Activated T-cell treated with anti-CD3 and anti-CD28 coated beads for 48 hours (primary cell): ENCODE measurements around the gene ARRDC4.
"Not testable (repeated sequence)": the region's sequence is repeated elsewhere in the genome, so short reads cannot be mapped to it uniquely, and the experiment has no call there.

ENCODE experiments used
- DNase-seq: peaks from one replicate; pipeline ENCODE4 v3.0.0-alpha.2; 2020; ENCODE audit warnings: low read depth

Gene ARRDC4

GRCh38 chr15:97966246-97966645 lies 5.7 kb downstream of the ARRDC4 start:
- no peak for DNase-seq

DNA sequence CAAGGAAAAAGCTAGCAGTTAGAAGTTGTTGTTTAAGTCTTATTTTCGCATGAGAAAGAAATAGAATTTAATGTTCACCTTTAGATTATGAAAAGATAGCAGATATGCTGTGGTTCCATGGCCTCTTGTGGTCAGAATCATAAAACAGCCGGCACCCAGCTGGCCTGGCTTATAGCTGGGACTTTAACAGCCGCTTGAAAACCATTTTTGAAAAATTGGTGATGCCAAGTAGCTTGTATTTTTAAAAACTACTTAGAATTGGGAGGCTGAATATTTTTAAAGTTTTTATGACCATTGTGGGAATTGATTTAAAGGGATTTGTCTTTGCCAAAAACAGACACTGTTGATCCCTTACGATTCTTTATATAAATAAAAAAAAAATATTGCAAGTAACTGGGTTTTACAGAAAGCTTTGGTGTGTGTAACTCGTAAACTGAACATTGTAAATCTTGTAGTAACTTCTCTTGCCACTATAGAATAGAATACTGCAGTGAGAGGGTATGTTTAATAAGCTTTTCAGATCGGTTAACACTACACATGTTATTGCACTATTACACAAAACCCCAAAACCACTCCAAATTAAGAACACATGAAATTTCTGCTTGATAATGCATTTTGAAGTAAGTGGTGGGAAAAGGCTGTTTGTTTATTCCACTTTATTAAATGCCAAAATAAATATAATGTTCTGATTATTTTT lies 6.6 kb downstream of the ARRDC4 start:
- no peak for DNase-seq

DNA sequence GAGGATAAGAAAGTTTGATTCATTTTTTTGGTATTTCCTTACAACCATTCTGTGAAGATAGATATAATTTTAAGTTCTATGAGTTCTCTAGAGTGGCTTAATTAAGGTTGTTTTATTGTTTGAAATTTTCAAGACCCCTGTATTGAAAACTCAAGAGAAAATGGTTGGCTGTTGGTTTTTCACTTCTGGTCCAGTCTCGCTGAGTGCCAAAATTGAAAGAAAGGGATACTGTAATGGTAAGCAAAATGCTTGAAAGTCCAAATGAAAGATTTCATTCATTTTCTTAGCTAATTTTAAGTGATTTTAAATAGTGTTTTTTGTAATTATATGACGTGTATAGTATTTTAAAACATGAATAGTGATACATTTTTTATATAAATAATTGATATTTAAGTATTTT lies 7.4 kb downstream of the ARRDC4 start:
- DNase-seq: no peak

GRCh38 chr15:97968380-97968779 lies 7.9 kb downstream of the ARRDC4 start:
- DNase-seq: no peak

DNA sequence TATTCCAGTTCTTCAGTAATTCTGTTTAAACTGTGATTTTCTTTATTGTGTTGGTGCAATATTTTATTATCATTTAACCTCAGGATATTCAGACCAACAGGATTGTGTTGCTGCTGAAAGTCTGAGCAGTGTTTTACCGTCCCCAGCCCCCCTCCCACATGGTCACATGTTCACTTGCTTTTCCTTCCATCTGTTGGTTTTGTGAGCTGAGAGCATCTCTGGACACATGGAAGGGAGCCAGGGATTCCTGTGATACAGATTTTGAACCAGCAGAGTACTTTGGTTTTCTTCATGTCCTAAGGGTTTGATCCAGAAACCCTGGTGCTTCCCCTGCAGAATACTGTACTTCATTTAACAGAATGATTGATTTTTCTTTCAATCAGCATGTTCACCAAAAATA lies 11.9 kb downstream of the ARRDC4 start:
- DNase-seq: no peak

DNA sequence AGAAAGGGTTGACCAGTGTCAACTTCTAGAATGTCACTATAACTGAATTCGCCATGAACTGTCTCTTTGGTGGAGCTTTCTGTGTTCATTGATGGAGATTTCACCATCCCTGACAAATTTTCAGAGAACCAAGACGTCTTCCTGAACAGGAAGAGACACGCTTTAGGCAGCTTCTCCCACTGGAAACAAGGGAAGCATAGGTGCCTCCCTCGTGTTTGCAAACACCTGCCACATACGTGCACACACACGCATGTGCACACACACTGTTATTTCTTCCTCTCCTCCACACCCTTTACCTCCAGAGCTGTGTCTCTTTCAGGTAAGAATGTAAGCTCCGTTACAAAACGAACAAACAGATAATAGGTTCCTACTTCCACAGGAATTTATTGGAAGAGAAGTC lies 15.6 kb downstream of the ARRDC4 start:
- DNase-seq: no peak

DNA sequence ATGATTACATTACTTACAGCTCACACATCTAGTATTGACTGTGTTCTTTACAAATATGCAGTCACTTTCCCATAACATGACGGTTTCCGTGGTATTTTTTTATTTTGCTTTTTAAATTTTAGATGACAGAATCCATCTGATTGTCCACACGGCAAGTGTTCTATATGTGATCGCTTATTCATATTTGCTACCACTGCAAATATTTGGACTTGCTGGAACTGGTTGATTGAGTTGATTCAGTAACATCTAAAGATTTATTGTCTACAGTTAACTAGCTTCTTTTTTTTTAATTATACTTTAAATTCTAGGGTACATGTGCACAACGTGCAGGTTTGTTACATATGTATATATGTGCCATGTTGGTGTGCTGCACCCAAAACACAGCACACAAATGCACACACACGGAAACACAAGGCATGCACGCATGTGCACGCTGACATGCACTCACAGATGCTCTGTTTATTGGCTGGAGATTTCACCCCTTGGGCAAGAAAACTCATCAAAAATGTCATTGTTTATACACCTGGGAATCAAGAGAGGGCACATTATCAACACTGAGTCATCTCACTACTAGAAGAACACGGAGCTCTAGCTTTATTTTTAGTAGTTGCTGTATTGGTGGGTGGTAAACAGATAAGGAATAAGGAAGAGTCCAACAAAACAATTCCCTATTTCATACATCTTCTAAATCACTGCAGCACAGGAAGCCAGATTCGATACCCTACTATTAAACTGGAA lies 16.4 kb downstream of the ARRDC4 start:
- DNase-seq: no peak

- no peak for DNase-seq
Measured at GRCh38 chr15:97977734-97978133, 17.2 kb downstream of the ARRDC4 start.

DNA sequence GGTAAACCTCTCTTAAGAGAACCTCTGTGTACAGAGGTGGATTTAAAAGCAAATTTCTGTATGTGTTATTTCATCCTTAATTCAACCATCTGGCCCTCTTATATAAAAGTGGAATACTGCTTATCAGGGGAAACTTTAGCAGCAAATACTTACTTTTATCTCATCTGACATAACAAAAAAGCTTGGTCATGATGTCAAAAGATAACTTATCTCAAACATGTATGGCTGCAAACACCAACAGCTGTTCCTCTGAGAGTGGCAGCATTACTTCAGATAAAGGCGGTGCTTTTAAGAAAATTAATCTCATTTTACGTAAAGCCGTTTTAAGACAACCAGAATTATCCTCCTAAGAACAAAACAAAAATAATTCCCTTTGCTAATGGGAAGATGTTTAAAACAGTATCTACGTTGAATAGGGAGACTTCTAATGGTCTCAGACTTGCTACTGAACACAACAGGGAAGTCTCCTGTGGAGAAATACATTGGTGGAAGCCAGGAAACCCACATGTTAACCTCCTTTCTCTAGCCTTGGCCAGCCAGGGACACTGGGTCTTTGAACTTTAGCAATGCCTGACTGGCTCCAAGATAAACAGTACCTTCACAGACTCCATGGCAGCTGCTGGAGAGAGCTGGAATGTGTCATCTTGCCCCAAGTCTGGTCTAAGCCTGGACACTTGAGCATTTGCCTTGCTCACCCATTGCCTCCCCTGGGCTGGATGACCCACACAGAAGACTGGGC lies 18.1 kb downstream of the ARRDC4 start:
- no peak for DNase-seq

DNA sequence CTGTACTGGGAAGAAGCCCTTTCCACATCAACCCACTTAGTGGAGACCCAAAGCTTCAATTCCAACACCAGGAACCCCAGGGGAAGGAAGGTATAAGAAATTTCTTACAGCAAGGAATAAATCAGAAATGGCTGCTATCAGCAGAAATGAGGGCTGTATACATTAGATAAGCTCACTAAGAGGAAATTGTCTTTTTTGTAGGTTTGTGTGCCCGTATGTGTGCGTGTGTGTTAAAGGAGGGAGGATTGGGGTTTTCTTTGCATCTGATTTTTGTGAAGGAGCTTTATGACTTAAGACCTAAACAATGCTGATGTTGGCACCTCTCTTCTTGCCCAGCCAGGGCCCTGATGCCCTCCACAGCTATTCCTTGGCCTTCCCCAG lies 18.6 kb downstream of the ARRDC4 start:
- DNase-seq: no peak

DNA sequence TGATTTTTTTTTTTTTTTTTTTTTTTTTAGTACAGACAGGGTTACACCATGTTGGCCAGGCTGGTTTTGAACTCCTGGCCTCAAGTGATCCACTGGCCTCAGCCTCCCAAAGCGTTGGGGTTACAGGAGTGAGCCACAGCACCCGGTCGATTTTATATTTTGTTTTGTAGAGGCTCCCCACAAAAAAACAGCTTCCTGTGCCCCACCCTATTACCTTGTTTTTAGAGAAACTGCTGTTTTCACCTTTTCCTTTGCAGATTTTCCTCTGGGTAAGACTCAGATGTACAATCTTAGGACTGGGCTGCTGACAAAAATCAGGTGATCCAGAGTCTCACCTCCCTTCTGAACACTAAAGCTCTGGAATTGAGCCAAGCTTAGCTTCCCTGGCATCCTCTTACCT lies 20.6 kb downstream of the ARRDC4 start:
- DNase-seq: no peak

DNA sequence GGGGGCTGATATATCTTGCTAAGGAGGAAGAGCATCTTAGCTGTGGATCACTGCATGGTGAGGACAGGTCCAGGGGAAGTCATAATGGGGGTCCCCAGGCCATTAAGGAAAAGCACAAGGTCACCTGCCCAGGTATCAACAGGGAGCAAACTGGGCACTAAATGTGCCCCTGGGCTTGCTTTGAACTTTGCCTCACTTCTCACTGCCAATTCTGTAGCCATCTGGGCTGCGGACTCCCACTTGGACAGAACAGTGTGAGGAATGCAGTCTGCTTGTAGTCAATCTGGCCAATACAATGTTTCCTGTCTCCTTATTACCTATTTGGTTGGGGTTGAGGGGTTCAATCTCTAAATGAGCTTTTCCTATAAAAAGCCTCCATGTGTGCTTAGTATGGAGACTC lies 21.3 kb downstream of the ARRDC4 start:
- no peak for DNase-seq

- DNase-seq: no peak
Measured at GRCh38 chr15:97984157-97984556, 23.7 kb downstream of the ARRDC4 start.

DNA sequence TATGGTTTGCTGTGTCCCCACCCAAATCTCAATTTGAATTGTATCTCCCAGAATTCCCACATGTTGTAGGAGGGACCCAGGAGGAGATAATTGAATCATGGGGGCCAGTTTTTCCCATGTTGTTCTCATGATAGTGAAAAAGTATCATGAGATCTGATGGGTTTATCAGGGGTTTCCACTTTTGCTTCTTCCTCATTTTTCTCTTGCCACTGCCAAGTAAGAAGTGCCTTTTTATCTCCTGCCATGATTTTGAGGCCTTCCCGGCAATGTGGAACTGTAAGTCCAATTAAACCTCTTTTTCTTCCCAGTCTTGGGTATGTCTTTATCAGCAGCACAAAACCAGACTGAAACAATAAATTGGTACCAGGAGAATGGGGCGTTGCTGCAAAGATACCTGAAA lies 25.5 kb downstream of the ARRDC4 start:
- DNase-seq: not testable (repeated sequence)

DNA sequence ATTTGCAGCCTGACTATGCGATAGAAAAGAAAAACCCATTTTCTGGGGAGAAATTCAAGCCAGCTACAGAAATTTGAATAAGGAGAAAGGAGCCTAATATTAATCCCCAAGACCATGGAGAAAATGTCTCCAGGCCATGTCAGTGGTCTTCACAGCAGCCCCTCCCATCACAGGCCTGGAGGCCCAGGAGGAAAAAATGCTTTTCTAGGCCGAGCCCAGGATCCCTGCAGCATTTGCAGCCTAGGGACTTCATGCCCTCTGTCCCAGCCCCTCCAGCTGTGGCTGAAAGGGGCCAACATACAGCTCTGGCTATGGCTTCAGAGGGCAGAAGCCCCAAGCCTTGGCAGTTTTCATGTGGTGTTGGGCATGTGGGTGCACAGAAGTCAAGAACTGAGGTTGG lies 26.3 kb downstream of the ARRDC4 start:
- DNase-seq: no peak

DNA sequence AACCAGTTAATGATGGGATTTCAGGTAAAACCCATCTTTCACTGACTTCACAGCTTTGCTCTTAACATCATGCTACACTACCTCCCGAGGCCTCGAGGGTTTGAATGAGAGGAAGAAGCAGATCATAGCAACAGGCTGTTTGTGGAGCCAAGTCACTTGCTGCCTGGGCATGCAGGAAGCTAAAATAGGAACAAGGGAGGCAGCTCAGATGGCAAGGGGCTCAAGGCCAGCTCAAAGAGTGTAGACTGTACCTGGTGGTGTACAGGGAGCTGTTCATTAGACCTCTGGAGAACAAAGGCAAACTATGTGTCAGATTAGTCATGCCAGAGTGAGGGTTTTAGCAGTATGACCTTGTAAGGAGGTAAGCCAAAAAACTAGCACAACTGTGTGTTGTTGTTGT lies 28.8 kb downstream of the ARRDC4 start:
- no peak for DNase-seq

DNA sequence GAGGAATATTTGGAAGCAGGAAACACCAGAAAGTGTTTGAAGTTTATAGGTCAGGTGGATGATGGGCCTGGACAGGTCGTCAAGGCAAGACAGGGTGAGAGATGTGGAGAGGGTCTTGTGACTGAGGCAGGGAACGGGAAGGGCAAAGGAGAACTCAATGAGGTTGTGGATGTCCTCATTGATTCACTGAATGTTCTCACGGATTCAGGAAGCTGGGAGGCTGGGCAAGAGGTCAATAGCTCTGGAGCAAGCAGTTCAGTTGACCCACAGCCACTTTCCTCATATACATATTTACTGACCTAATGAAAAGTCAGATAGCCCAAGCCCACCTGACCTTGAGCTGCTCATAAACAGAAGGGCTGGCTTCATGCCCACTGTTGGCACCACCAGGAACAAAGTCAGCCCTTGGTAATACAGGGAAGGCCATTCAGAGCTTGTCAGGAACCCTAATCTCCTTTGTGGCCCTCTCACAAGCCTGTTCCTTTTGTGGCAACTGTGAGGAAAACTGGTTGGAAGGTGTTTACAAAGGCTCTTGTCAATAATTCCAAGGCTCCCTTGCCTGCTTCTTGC lies 31.6 kb downstream of the ARRDC4 start:
- no peak for DNase-seq

DNA sequence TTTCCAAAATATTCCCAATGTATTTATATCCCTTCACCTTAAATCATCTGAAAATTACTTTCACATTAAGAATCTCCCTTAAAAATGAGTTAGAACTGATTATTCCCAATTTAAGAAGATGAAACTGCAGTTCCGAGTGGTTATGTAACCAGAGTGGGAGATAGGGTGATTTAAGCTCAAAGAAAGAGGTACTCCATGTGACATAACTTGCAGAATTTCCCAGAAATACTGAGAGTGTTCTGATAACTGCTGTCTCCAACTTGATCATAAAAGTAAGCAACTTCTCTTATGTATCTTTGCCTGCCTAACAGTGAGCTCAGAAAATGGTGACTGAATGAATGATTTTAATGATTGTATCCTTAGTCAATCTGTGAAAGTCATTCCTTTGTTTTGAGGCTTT lies 32.3 kb downstream of the ARRDC4 start:
- no peak for DNase-seq

- DNase-seq: no peak
Measured at GRCh38 chr15:97993310-97993738, 32.8 kb downstream of the ARRDC4 start.

DNA sequence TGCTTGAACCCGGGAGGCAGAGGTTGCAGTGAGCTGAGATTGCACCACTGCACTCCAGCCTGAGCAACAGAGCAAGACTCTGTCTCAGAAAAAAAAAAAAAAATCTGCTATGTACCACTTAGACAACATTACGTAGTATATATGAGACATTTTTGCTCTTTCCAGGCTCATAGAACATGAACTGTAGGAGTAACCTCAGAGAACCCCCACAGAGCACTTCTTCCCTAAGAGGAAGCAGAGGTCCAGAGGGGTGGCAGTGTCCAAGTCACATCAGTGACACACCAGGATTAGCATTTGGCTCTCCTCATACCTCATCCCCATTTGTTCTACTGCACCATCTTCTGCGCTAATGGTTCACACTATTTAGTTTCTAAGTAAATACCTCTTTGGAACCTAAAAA lies 33.7 kb downstream of the ARRDC4 start:
- DNase-seq: no peak

DNA sequence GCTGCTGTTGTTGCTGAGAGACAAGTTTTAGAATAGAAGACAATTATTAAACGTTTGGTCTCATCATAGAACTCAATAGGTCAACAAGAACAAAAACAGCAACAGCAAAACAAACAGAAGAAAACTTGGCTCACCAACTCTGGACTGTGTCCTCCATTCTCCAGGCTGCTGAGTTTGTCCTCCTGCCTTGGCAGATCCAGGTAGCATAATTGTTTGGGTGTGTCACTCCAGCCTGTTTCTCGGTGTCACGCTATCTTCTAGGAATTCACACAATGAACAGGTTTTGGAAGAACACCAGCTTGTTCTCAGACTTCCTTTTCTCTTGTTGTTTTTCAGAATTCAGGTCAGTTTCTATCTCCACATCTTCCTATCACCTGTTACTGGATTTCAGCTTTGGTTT lies 34.7 kb downstream of the ARRDC4 start:
- no peak for DNase-seq

DNA sequence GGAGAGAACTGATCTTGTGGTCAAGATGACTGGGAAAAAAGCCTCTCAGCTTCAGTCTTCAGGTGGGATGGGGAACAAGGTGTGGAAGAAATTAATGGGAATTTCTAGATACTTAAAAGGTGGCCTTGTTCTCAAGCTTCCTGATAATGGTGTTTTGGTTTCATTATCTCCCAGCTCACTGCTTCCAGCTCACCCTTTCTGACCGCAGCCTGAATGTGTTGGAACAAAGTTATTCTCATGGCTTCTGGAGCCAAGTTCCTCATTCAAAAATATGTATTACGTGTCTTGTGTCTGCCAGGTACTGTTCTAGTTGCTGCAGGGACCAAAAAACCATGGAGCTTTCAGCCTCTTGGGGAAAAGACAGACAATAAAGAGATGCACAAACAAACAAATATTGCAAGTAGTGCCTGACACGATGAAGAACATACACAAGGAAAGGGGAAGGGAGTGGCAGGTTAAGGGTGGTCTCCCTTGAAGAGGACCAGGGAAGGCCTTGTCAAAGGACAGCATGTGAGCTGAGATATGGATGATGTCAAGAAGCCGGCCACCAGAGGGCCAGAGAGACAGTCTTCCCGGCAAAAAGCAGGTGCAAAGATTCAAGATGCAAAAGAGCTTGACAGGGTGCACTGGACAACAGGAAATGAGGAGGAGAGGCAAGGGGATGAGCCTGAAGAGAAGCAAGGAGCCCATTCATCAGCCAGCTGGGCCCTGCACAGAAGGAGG lies 35.5 kb downstream of the ARRDC4 start:
- no peak for DNase-seq
